Raji (cell line): Measurements from ENCODE around the gene TSPAN12.

ENCODE experiments used
- POLR2A ChIP-seq: IDR thresholded peaks from 2 replicates; pipeline ENCODE4 v1.6.1; 2011; ENCODE audit warnings: low read depth, low read length, control low read depth; ENCODE audit not compliant: insufficient read depth

Gene TSPAN12

DNA sequence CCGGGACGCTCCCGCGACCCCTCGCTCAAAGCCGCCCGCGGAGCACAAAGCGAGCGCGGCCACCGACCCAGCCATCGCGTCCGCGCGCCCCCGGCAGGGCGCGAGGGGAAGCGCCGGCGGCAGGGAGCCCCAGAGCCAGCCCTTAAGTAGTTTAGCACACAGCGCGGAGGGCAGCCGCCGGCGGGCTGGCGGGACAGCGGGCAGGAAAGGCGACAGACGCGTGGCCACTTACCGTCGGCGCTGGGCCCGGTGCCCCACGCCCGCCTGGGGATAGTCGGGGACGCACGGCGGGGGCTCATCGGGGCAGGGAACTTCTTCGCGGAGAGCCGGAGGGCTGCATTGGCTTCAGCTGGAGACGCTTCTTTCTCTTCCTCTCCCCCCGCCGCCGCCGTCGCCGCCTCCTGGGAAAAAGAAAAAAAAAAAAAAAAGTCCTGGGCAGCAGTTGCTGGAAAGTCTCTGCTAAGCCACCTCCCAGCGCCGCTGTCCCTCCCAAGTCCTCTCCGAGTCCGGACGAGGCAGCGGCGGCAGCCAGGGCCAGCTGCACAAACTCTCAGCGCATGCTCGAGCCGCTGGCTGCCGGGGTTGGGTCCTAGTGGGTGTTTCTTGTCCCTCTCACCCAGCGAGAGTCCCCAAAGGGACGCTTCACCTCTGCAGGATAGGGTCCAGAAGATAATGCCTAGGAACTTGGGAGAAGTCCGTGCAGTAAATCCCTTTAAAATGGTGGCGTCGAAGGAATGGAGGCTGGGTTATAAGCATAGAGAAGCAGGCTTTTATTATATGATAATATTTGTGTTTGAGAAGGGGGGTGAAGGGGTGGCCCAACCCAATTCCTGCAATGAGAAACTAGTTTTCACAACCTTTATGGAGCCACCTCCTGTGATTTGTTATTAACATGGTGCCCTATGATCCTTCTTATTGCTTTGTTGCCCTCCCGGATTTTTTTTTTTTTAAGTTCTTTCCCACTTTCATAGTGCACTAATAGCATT lies at the start of gene TSPAN12:
TSPAN12 (minus strand) TSS at position 557 of the 986 bp plus-strand sequence. CDS start 1,381 bp downstream, outside the sequence.
- TF ChIP-seq POLR2A = no peak

GRCh38 chr7:120898715-120899499 lies 41.0 kb upstream of the TSPAN12 start:
- no peak for TF ChIP-seq POLR2A

DNA sequence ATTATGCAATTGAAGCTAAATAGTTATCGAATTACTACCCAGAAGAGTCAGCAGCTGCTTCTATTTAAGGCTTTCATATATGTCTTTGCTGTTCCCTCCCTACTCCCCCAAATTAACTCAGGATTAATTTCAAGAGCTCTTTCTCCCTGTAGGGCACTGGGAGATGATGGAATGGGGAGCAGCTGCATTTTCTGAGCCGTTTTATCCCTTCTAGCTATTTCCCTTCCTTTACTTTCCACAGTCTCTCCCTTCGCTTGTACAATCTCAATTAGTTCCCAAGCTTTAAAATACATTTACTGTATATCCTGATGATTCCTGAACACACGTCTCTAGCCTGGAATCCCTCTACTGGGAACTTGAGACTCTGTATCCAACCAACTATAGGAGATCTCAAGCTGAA lies 19.8 kb upstream of the TSPAN12 start:
- TF ChIP-seq POLR2A = no peak

- no peak for TF ChIP-seq POLR2A
These were observed 19.0 kb upstream of the TSPAN12 start for GRCh38 chr7:120876922-120877321.

DNA sequence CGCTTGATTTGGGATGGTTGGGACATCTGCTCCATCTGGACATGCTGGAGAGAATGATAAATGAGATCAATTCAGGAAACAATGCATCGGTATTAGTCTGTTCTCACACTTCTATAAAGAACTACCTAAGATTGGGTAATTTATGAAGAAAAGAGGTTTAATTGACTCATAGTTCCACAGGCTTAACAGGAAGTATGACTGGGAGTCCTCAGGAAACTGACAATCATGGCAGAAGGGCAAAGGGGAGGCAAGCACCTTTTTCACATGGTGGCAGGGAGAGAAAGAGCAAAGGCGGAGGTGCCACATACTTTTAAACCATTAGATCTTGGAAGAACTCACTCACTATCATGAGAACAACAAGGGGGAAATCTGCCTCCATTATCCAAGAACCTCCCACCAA lies 16.8 kb upstream of the TSPAN12 start:
- no peak for TF ChIP-seq POLR2A

GRCh38 chr7:120874016-120874415 lies 16.1 kb upstream of the TSPAN12 start:
- no peak for TF ChIP-seq POLR2A

GRCh38 chr7:120873401-120873800 lies 15.5 kb upstream of the TSPAN12 start:
- TF ChIP-seq POLR2A = no peak

DNA sequence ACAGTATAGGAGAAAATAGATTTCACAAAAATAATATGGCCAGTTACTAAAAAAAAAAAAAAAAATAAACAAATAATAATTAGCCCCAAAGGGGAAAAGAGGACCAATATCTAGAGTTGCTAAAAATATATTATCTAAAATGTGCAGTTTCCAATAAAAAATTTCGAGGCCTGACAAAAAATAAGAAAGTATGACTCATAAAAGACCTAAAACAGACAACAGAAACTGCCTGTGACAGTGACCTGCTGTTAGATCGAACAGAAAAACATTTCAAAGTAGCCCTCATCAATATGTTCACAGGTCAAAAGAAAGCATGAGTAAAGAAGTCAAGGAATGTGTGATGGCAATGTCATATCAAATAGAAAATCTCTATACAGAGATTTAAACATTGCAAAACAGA lies 11.8 kb upstream of the TSPAN12 start:
- TF ChIP-seq POLR2A = no peak

GRCh38 chr7:120867932-120868331 lies 10.0 kb upstream of the TSPAN12 start:
- TF ChIP-seq POLR2A = no peak

DNA sequence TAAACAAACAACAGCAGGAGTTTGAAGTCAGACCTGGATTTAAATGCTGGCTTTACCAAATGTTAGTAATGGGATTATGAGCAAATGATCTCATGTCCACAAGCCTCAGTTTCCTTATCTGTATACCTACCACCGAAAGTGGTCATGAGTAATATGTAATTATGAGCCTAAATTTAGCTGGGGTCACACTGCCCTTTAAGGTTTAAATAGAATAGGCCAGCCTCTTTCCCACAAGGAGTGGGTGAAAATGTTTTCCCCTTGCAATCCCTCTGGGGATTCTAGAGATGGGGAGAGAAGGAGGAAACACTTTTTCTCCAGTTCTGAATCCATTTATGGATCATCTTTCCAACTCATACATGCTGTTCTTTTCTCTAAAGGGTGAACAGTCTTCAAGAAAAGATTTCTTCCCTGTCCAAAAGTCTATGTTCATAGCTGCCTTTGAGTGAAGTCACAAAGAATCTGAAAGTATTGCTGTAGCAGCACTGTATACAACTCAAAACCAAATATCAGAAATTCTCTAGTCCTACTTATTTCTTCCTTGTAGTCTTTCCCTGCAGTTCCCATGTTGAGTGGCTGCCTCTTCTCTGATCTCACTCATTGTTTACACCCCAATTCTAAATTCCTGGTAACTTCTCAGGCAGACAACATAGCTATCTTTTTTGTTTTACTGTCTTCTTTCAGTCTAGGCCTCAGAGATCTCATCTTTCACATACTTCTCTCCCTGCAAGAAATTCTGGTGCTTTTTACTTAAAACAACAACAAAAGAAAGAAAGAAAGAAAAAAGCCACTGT lies 7.4 kb upstream of the TSPAN12 start:
- TF ChIP-seq POLR2A = no peak

DNA sequence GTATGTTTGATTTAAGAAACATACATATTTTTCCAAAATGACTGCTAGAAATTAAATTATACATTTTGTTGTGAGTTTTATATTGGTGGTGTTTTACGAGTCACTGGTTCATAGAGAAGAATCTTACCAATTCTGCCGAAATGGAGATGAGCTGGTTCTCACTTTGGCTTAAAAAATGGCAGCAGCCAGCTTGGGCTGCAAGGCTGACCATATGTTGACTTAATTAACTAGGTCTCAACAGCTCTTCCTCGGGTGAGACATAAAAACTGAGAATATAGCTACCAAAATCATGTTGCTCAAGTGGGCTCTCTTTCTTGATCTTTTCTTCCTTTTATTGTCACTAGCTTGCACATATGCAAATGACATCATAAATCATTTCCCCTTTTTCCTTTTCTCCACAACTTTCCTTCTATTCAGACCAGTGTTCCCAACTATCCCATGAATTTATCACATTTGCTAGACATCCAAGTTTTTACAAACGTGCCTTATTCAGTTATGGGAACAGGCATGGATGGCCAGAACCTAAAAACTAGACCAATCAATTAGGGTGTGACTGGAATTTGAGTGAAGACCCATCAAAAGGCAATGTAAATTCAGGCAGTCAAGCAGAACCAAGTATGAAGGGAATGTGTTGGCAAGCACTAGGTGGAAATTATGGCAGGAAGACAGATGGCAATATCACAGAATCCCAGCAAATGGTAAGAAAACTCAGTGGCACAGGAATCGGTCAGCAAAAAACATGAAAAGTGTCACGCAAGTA lies 6.4 kb upstream of the TSPAN12 start:
- no peak for TF ChIP-seq POLR2A

GRCh38 chr7:120862987-120863590 lies 5.1 kb upstream of the TSPAN12 start:
- TF ChIP-seq POLR2A = no peak

GRCh38 chr7:120860156-120860555 lies 2.2 kb upstream of the TSPAN12 start:
- TF ChIP-seq POLR2A = no peak

- TF ChIP-seq POLR2A = no peak
These were observed 1.5 kb upstream of the TSPAN12 start for GRCh38 chr7:120859459-120859858.
